Epidermal melanocyte (primary cell): ENCODE data around the gene KIF18A.

Source experiments
- DNase-seq: peaks from one replicate; pipeline ENCODE4 v3.0.0; 2011; ENCODE audit warnings: low spot score; ENCODE audit not compliant: insufficient read length

KIF18A gene

DNA sequence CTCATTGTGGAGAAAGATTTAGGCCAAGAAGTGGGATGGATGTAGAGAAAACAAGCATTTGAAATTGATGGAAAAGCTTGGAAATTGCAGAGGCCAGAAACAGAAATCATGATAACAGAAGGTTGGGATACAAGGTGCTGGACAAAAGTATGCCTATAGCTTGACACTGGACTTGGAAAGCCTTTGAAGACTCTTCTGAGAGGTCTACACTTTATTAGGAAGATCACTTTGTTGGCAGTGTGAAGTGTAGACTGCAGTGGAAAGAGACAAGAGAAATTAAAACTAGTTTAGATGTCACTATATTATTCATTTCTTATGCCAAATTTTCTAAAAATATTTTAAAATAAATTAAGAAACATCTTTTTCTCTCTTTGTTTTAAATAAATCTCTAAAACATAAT lies 59.1 kb downstream of the KIF18A start:
- DNase-seq = no peak

DNA sequence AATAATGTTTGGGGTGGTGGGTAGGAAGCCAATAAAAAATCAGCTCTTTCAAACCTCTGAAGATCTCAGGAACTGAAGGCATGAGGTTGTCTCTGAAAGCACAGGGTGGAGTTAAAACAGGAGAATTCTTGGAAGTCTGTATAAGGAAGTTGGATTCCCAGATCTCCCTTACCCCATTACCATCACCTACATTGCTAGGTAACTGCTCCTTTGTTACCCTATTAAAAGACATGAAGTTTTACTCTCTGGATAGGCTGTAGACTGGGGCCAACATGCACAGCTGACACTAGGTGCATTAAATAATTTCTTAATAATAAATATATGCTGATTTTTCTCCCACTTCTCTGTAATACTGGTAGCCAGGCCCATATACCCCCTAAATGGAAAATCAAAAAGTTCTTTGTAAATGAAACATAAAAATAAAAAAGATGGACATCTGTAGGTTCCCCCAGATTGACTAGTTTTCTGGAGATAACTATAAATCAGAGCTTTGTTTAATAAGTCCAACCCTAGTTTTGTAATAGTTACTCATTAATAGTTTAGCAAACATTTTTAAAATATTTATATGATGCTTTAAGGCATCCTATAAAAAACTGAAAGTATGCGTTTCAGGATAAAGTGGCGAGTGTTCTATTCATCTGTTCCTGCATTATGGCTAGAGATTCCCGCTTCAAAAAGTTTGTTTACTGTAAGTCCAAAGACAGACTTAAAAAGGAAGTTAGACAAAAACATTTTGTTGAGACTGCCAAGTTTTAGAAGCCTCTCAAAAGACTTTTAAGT lies 63.8 kb downstream of the KIF18A start:
- no peak for DNase-seq

DNA sequence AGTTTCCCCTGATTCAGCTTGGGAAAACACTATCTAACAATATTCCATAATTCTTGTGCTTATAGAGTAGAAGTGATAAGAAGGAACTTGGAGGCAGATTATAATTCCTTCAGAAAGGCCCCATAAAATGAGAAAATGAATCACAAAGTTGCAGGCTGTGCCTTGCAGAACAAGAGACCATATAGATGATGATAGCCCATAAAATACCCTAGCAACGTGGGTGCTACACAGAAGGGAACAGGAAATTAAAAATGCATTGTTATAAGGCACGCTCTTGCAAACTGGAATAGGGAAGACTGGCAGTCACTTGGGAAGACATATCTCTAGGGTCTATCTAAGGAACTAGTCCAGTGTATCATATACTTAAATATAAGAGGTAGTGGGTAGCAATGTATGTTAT lies 67.6 kb downstream of the KIF18A start:
- DNase-seq = no peak

DNA sequence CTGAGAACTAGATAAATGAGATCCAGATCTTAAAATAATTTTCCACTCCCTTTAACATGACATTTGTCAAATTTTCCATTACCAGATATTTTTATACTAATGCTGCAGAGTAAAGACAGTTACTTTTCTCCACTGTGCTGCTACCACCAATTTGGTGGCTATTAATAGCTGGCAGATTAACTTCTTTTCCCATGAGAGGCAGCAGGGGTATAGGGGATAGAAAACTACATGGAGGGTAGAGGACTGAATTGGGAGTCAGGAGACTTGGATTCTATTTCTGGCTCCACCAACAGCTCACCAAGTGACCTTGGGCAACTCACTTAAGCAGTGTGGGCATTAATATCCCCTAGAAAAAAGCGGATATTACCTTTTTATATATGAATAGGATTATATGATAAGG lies 69.2 kb downstream of the KIF18A start:
- DNase-seq = no peak

GRCh38 chr11:28026634-28027290 lies 81.2 kb downstream of the KIF18A start:
- no peak for DNase-seq

DNA sequence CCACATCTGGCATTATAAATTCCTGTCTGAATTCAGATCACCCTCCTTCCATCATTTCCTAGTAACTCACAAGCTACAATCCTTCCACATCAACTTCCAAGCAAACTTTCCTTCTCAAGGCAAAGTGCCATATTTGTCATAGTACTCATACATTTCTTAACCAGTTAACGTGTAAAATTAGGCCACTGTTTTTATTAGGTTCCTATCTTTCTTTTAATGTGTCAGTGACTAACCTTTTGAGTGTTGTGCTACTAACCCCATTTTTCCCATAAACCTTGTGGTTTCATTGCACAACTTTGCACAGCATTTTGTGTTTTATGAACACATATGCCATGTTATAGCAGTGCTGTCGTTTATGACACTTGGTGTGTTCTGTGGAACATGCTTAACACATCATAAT lies 90.1 kb downstream of the KIF18A start:
- no peak for DNase-seq

GRCh38 chr11:28011813-28012212 lies 96.1 kb downstream of the KIF18A start:
- DNase-seq = no peak

GRCh38 chr11:28009996-28010395 lies 98.0 kb downstream of the KIF18A start:
- DNase-seq = no peak

GRCh38 chr11:28009388-28009787 lies 98.6 kb downstream of the KIF18A start:
- no peak for DNase-seq

DNA sequence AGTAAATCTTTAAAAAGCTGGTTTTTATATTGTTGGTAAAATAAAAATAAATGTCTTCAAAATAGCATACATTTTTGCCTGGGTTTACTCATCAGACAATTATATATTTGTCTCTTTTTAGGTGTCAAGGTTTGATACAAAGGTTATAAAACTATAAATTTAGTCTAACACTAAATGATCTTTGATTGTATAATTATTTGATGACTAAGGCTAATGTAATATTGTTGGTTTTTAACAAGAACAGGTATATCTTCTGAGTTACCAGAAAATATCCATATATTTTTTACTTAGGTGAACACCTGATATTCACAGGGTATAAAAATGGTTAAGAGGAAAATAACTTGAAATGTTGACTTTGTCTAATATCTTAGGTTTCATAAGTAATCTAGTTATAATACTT lies 104.3 kb downstream of the KIF18A start:
- no peak for DNase-seq

DNA sequence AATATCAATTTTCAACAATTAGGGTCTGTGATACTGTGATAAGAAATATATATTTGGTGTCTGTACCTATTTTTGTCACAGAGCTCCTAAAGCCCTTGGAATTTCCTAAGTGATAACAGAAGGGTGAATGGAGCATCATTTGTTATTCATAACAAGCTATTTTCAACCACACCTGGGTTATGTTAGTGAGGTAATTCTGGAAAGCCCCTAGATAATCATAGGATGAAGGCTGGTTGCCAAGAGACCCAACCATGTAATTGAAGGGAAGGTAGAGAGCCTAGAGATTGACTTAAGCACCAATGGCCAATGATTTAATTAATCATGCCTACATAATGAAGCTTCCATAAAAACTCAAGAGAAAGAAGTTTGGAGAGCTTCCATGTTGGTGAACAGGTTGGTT lies 109.4 kb downstream of the KIF18A start:
- DNase-seq = no peak

- no peak for DNase-seq
Measured at GRCh38 chr11:27997344-27997743, 110.6 kb downstream of the KIF18A start.

GRCh38 chr11:27996066-27996465 lies 111.9 kb downstream of the KIF18A start:
- DNase-seq = no peak

GRCh38 chr11:27995083-27995482 lies 112.9 kb downstream of the KIF18A start:
- DNase-seq = no peak

DNA sequence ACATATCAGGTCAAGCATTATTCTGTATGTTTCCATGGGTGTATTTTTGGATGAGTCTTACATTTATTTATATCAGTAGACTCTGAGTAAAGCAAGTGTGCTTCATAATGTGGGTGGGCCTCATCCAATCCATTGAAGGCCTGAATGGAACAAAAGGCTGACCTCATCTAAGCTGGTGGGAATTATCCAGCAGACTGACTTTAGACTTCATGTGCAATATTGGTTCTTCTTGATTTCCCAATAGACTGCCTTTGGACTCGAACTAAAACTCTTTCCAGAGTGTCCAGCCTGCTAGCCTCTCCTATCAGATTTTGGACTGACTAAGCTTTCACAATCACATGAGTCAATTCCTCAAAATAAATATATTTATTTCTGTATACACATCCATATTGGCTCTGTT lies 116.2 kb downstream of the KIF18A start:
- no peak for DNase-seq

- DNase-seq = no peak
Measured at GRCh38 chr11:27977527-27977926, 130.4 kb downstream of the KIF18A start.

GRCh38 chr11:27977031-27977430 lies 130.9 kb downstream of the KIF18A start:
- no peak for DNase-seq

DNA sequence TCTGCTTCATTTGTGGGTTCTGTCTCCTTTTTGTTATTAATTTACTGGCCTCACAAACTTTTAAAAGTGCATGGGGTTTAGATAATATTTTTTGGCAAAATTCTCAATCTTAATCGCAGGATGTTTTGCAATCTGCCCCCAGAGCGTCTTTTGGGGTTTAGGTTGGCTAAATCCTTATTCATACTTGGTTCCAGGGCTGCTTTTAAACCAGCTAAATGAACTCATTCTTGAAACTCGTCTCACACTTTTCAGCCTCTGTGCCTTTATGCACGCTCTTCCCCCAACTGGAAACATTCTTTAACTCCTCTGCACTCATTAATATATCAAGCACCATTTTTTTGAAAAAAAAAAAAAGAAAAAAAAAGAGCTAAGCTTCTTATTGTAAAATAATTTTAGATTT lies 131.7 kb downstream of the KIF18A start:
- DNase-seq = no peak

- DNase-seq = no peak
Measured at GRCh38 chr11:27973851-27974536, 134.0 kb downstream of the KIF18A start.

- no peak for DNase-seq
Measured at GRCh38 chr11:27972522-27973170, 135.3 kb downstream of the KIF18A start.

GRCh38 chr11:27971171-27971570 lies 136.8 kb downstream of the KIF18A start:
- DNase-seq = no peak
